Tongue (tissue), 2 donors: ENCODE data around the gene ICAM1. TPM values are rescaled to one million over a fixed set of nuclear protein-coding genes. Genes with fewer than 3 reads are reported as not detected.
"Not testable (repeated sequence)": the region's sequence is repeated elsewhere in the genome, so short reads cannot be mapped to it uniquely, and the experiment has no call there.

Experiments
- DNase-seq: peaks from one replicate; pipeline ENCODE4 v3.0.0-alpha.2; 2015
- total RNA-seq: library from RNA; depleted of rRNA; stranded (reverse); fragments of >200 nt; gene quantifications from one replicate; pipeline ENCODE4 v1.2.3, GENCODE V29; 2014

ICAM1 gene
- total RNA-seq, 1 donor from 2014 or later = 16.4 TPM

- no peak for DNase-seq
Observed at GRCh38 chr19:10277795-10278589, 7.1 kb downstream of the ICAM1 start.

DNA sequence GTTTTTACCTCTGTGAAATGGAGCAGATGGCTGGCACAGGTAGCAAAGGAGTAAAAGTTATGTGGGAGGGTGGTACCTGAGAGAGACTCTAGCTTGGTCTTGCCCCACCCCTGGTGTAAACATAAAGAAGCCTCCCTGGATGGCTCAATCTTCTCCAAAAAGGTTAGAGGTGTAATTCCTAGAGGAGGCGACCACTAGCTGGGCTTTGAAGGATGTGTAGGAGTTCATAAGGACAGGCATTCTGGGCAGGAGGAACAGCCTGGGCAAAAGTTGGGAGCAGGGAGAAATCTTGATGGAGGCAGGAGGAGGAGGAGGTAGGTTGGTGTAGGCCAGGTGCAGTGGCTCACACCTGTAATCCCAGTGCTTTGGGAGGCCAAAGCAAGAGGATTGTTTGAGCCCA, 8.0 kb downstream of the ICAM1 start:
- no peak for DNase-seq

- no peak for DNase-seq
Observed at GRCh38 chr19:10279737-10280442, 9.0 kb downstream of the ICAM1 start.

- not testable (repeated sequence) for DNase-seq
Observed at GRCh38 chr19:10282043-10282442, 11.1 kb downstream of the ICAM1 start.

DNA sequence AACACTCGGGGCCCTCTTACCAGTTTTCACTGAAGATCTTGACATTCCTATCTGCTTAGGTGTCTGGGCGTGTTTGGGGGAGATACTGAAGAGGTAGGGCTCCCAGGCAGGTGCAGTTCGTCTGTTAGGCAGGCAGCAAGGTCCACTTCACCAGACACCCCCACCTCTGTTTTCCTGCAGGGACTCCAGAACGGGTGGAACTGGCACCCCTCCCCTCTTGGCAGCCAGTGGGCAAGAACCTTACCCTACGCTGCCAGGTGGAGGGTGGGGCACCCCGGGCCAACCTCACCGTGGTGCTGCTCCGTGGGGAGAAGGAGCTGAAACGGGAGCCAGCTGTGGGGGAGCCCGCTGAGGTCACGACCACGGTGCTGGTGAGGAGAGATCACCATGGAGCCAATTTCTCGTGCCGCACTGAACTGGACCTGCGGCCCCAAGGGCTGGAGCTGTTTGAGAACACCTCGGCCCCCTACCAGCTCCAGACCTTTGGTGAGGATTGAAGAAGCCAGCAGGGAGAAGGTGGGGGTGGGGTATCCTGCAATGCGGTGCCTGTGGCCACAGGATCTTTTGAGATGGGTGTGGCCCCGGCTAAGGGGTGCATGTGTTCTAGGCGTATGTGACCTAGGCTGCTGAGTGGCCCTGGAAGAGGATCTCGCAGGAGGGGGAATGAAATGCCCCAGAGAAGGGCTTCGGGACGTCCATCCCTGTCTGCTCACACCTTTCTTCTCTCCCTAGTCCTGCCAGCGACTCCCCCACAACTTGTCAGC, 12.6 kb downstream of the ICAM1 start:
- no peak for DNase-seq

DNA sequence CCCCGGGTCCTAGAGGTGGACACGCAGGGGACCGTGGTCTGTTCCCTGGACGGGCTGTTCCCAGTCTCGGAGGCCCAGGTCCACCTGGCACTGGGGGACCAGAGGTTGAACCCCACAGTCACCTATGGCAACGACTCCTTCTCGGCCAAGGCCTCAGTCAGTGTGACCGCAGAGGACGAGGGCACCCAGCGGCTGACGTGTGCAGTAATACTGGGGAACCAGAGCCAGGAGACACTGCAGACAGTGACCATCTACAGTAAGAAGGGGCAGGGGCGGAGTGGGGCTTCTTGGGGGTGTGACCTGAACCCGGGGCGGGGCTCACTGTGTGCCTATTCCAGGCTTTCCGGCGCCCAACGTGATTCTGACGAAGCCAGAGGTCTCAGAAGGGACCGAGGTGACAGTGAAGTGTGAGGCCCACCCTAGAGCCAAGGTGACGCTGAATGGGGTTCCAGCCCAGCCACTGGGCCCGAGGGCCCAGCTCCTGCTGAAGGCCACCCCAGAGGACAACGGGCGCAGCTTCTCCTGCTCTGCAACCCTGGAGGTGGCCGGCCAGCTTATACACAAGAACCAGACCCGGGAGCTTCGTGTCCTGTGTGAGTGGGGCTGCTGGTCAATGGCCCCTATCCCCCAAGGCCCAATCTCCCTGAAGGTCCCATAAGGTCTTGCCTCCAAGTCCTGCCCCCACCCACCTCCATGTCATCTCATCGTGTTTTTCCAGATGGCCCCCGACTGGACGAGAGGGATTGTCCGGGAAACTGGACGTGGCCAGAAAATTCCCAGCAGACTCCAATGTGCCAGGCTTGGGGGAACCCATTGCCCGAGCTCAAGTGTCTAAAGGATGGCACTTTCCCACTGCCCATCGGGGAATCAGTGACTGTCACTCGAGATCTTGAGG, 13.4 kb downstream of the ICAM1 start:
- DNase-seq = no peak

DNA sequence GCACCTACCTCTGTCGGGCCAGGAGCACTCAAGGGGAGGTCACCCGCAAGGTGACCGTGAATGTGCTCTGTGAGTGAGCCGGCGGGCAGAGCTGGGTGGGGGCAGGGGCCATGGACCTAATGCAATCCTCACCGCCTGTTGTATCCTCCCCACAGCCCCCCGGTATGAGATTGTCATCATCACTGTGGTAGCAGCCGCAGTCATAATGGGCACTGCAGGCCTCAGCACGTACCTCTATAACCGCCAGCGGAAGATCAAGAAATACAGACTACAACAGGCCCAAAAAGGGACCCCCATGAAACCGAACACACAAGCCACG, 14.0 kb downstream of the ICAM1 start:
- DNase-seq = no peak

GRCh38 chr19:10285393-10285792, 14.5 kb downstream of the ICAM1 start:
- no peak for DNase-seq

- DNase-seq = peak; percentile 64
Observed at GRCh38 chr19:10286803-10287737, 16.1 kb downstream of the ICAM1 start, which contains the start of gene ICAM4. Gene ICAM4 (plus strand): TSS chr19:10286955. CDS start chr19:10287013, 58 bp downstream.

DNA sequence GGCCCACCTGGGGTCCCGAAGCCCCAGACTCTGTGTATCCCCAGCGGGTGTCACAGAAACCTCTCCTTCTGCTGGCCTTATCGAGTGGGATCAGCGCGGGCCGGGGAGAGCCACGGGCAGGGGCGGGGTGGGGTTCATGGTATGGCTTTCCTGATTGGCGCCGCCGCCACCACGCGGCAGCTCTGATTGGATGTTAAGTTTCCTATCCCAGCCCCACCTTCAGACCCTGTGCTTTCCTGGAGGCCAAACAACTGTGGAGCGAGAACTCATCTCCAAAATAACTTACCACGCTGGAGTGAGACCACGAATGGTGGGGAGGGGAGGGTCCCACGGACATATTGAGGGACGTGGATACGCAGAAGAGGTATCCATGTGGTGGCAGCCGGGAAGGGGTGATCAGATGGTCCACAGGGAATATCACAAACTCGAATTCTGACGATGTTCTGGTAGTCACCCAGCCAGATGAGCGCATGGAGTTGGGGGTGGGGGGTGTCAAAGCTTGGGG, 17.8 kb downstream of the ICAM1 start:
- peak; percentile 71 for DNase-seq

- peak; percentile 35 for DNase-seq
Observed at GRCh38 chr19:10289167-10289835, 18.4 kb downstream of the ICAM1 start.

- DNase-seq = no peak
Observed at GRCh38 chr19:10289836-10290356, 19.0 kb downstream of the ICAM1 start, which contains the start of gene ICAM5. Gene ICAM5 (plus strand): TSS chr19:10289952. CDS start chr19:10290044, 92 bp downstream.

- no peak for DNase-seq
Observed at GRCh38 chr19:10290357-10290875, 19.5 kb downstream of the ICAM1 start.

- peak; percentile 45 for DNase-seq
Observed at GRCh38 chr19:10290876-10291553, 20.1 kb downstream of the ICAM1 start.

- no peak for DNase-seq
Observed at GRCh38 chr19:10291554-10292205, 20.8 kb downstream of the ICAM1 start.

DNA sequence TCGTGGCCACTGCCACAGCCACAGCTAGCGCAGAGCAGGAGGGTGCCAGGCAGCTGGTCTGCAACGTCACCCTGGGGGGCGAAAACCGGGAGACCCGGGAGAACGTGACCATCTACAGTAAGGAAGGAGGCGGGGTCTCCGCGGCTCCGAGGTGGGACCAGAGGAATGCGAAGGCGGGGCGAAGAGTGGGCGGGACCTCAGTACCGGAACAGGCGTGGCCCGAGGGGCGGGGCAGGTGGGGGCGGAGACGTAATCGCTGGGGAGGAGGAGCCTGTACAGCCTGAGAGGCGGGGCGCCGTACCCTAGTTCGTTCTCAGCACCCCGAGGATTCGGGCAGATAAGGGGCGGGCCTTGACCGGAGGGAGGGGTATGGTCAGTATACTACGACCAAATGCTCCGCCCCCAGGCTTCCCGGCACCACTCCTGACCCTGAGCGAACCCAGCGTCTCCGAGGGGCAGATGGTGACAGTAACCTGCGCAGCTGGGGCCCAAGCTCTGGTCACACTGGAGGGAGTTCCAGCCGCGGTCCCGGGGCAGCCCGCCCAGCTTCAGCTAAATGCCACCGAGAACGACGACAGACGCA, 21.4 kb downstream of the ICAM1 start:
- peak; percentile 68 for DNase-seq

- no peak for DNase-seq
Observed at GRCh38 chr19:10292789-10293636, 22.1 kb downstream of the ICAM1 start.
